HEK293T (cell line): Measurements from ENCODE around the gene DDX39B.

Experiments
- CTCF ChIA-PET: fragments of 350-600 bp; formaldehyde crosslinking; extraction: SDS; loops from one replicate; lab custom pipeline; 2021; ENCODE audit warnings: antibody characterized with exemption, inconsistent platforms; lab: Yijun Ruan, JAX
- POLR2A ChIA-PET: fragments of 350-600 bp; formaldehyde crosslinking; extraction: SDS; loops from one replicate; lab custom pipeline; 2020; ENCODE audit warnings: antibody characterized with exemption, inconsistent platforms; lab: Yijun Ruan, JAX
- DNase-seq: peaks from one replicate; pipeline ENCODE4 v3.0.0; 2012; ENCODE audit warnings: mixed read lengths; ENCODE audit errors: extremely low spot score
- ARNT ChIP-seq: fragments of 450-650 bp; IDR thresholded peaks from 2 replicates; pipeline ENCODE4 v1.6.1; 2017; ENCODE audit warnings: mild to moderate bottlenecking
- BHLHE40 ChIP-seq: fragments of 450-650 bp; IDR thresholded peaks from 2 replicates; pipeline ENCODE4 v1.6.1; 2016; ENCODE audit warnings: mild to moderate bottlenecking, moderate library complexity, borderline replicate concordance
- CTBP1 ChIP-seq: fragments of 450-650 bp; IDR thresholded peaks from 2 replicates; pipeline ENCODE4 v1.6.1; 2016; ENCODE audit warnings: borderline replicate concordance
- ELF4 ChIP-seq: fragments of 450-650 bp; IDR thresholded peaks from 2 replicates; pipeline ENCODE4 v1.6.1; 2017; ENCODE audit warnings: antibody characterized with exemption
- FOXA1 ChIP-seq: fragments of 450-650 bp; IDR thresholded peaks from 2 replicates; pipeline ENCODE4 v1.6.1; 2016; ENCODE audit warnings: mild to moderate bottlenecking
- FOXK2 ChIP-seq: fragments of 450-650 bp; IDR thresholded peaks from 2 replicates; pipeline ENCODE4 v1.6.1; 2016; ENCODE audit warnings: mild to moderate bottlenecking
- FOXM1 ChIP-seq: fragments of 450-650 bp; IDR thresholded peaks from 2 replicates; pipeline ENCODE4 v1.6.1; 2017; ENCODE audit warnings: mild to moderate bottlenecking, borderline replicate concordance
- HDGF ChIP-seq: fragments of 450-650 bp; IDR thresholded peaks from 2 replicates; pipeline ENCODE4 v1.6.1; 2017; ENCODE audit warnings: antibody characterized with exemption, borderline replicate concordance
- LEF1 ChIP-seq: fragments of 450-650 bp; IDR thresholded peaks from 2 replicates; pipeline ENCODE4 v1.6.1; 2017; ENCODE audit warnings: mild to moderate bottlenecking, borderline replicate concordance
- NFRKB ChIP-seq: fragments of 450-650 bp; IDR thresholded peaks from 2 replicates; pipeline ENCODE4 v1.6.1; 2016; ENCODE audit warnings: mild to moderate bottlenecking, moderate library complexity
- PKNOX1 ChIP-seq: fragments of 450-650 bp; IDR thresholded peaks from 2 replicates; pipeline ENCODE4 v1.6.1; 2016
- SP1 ChIP-seq: fragments of 450-650 bp; IDR thresholded peaks from 2 replicates; pipeline ENCODE4 v1.6.1; 2017
- SUZ12 ChIP-seq: fragments of 450-650 bp; IDR thresholded peaks from 2 replicates; pipeline ENCODE4 v1.6.1; 2016; ENCODE audit warnings: mild to moderate bottlenecking
- TARDBP ChIP-seq: fragments of 450-650 bp; IDR thresholded peaks from 2 replicates; pipeline ENCODE4 v1.6.1; 2016
- ZNF384 ChIP-seq: fragments of 450-650 bp; IDR thresholded peaks from 2 replicates; pipeline ENCODE4 v1.6.1; 2016

The DDX39B gene

GRCh38 chr6:31546958-31547726 lies 5.3 kb upstream of the DDX39B start, which contains the start of gene NFKBIL1:
Gene NFKBIL1, plus strand, starts transcription at chr6:31547608. Its CDS starts 87 bp downstream, at chr6:31547695.
- CTCF ChIA-PET = interaction anchor here (0.7 to 3.7 kb wide), 3 partner anchors 51 to 91 kb away, joined by 4 to 61 read pairs (median 6); no protein-coding TSS in a partner anchor
- TF ChIP-seq CTBP1 = peak; percentile 79
- 0 out of 2 replicates have a peak, but pooled peaks have one; percentile 56 for TF ChIP-seq FOXM1
- 0 out of 2 replicates have a peak, but pooled peaks have one; percentile 15 for TF ChIP-seq NFRKB
- no peak for TF ChIP-seq LEF1
- peak; percentile 55 for TF ChIP-seq ELF4
- TF ChIP-seq HDGF = no peak
- TF ChIP-seq PKNOX1 = peak; percentile 77
- POLR2A ChIA-PET = interaction anchor here (0.5 to 8.1 kb wide), 21 partner anchors 12 to 402 kb away, joined by 3 to 91 read pairs (median 3); partner anchors contain the start of genes BAG6, C6orf47, HSPA1B and LSM2
- DNase-seq = peak; percentile 94

- peak; percentile 79 for DNase-seq
- TF ChIP-seq CTBP1 (peak; percentile 88), SP1 (no peak), NFRKB (no peak), ELF4 (0 out of 2 replicates have a peak, but pooled peaks have one; percentile 17), ZNF384 (no peak), FOXK2 (no peak), HDGF (no peak), TARDBP (no peak), PKNOX1 (0 out of 2 replicates have a peak, but pooled peaks have one; percentile 8), ARNT (no peak)
- ChIA-PET CTCF (interaction anchor here (0.6 to 3.7 kb wide), 7 partner anchors 15 to 105 kb away, joined by 3 to 61 read pairs (median 4); no protein-coding TSS in a partner anchor), POLR2A (interaction anchor here (0.9 to 8.1 kb wide), 11 partner anchors 17 to 261 kb away, joined by 3 to 91 read pairs (median 5); partner anchors contain the start of genes C6orf47, LSM2, MCCD1 and MSH5)
These were observed 4.6 kb upstream of the DDX39B start, which contains the start of gene ATP6V1G2 for GRCh38 chr6:31546339-31546957. Gene ATP6V1G2, minus strand, starts transcription at chr6:31546608. Its CDS starts 49 bp downstream, at chr6:31546559.

GRCh38 chr6:31545291-31545690 lies 3.5 kb upstream of the DDX39B start:
- DNase-seq = no peak
- TF ChIP-seq FOXM1 (no peak), SUZ12 (no peak), CTBP1 (no peak), PKNOX1 (no peak)
- ChIA-PET POLR2A (interaction anchor here (2.4 to 8.1 kb wide), 3 partner anchors 52 to 77 kb away, joined by 13 to 91 read pairs (median 15); no protein-coding TSS in a partner anchor), CTCF (no interaction called here)

- TF ChIP-seq BHLHE40 (no peak), NFRKB (no peak), ELF4 (no peak), SUZ12 (no peak), SP1 (no peak), FOXM1 (no peak), LEF1 (no peak), FOXK2 (no peak), TARDBP (no peak), ARNT (no peak), ZNF384 (no peak), CTBP1 (no peak), FOXA1 (no peak)
- ChIA-PET POLR2A (interaction anchor here (4.1 to 8.1 kb wide), 2 partner anchors 52 to 77 kb away, joined by 15 to 91 read pairs; no protein-coding TSS in a partner anchor), CTCF (no interaction called here)
- no peak for DNase-seq
These were observed 2.9 kb upstream of the DDX39B start for GRCh38 chr6:31544676-31545075.

- TF ChIP-seq ARNT = no peak
- no peak for TF ChIP-seq FOXK2
- no peak for TF ChIP-seq LEF1
- no peak for TF ChIP-seq FOXA1
- no peak for TF ChIP-seq SUZ12
- no peak for TF ChIP-seq ELF4
- TF ChIP-seq ZNF384 = no peak
- TF ChIP-seq BHLHE40 = no peak
- TF ChIP-seq HDGF = no peak
- no peak for TF ChIP-seq NFRKB
- TF ChIP-seq PKNOX1 = no peak
- ChIA-PET CTCF (interaction anchor here (2.8 kb wide), 1 partner anchor 54 kb away, joined by 17 read pairs; no protein-coding TSS in a partner anchor), POLR2A (interaction anchor here (1.3 to 8.1 kb wide), 6 partner anchors 15 to 109 kb away, joined by 3 to 114 read pairs (median 19); partner anchors contain the start of genes BAG6, MCCD1 and NCR3)
- DNase-seq = no peak
These were observed 1.8 kb upstream of the DDX39B start for GRCh38 chr6:31543639-31544038.
